ENCODE measurements around the gene RELA. TPM values are rescaled to one million over a fixed set of nuclear protein-coding genes. Genes with fewer than 3 reads are reported as not detected.

The RELA gene
- total RNA-seq, 1 experiment from 2014 or later = 99.3 TPM

DNA sequence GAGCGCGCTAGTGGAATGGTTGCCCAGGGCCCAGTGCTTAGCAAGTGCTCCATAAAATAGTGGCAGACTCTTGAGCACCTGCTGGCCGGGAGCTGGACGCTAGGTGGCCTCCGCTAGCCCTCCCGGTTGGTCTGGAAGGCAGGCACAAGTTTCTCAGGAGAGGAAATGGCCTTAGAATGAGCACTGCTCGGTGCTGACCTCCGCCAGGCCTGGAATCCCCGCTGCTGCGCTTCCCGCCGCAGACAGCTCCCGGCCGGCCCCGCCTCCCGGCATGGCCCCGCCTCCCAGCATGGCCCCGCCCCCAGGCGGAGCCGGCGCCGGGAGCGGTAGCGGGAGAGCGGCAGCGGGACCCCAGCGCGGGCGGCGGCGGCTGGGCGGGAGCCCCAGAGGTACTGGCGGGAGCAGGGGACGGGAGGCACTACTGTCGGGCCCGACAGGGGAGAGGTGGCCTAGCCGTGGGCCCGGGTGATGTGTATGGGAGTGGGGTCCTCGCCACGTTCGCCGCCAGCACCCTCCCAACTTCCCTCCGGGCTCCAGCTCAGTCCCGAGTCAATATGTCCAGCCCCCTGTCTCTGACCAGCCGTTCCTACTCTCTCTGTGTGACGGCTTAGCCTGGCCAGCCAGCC, 24.8 kb downstream of the RELA start, which contains the start of gene SIPA1:
TSS of gene SIPA1 (plus strand) at position 308 of the 626 bp plus-strand sequence. CDS start 2,821 bp downstream, outside the sequence.
- peaks cover 11% of the 10 kb centered on the region for H3K4me1 ChIP-seq (ENCODE audit: insufficient read depth, low read length, poor library complexity, severe bottlenecking)
- ChIA-PET CTCF (interaction anchor here (0.6 to 0.8 kb wide), 3 partner anchors 233 to 707 kb away, joined by 3 read pairs; partner anchors contain the start of gene FIBP), POLR2A (ENCODE audit: low non-redundant PET) (no interaction called here)
- H3K9me3 ChIP-seq (ENCODE audit: low read depth, low read length, poor library complexity, severe bottlenecking) = no peaks in the 10 kb centered on the region
- H3K27me3 ChIP-seq (replicated peaks; ENCODE audit: insufficient read depth, low read depth, low read length, poor library complexity) = no peaks in the 10 kb centered on the region
- H3K4me3 ChIP-seq (ENCODE audit: low read depth, low read length, poor library complexity, severe bottlenecking) = peak within 1 kb of the TSS; percentile 76
- peak; percentile 84 for DNase-seq (ENCODE audit: low spot score)
- H3K27ac ChIP-seq (ENCODE audit: low read depth, low read length, poor library complexity, severe bottlenecking) = peak within 1 kb of the TSS; percentile 80
- H3K36me3 ChIP-seq (ENCODE audit: insufficient read depth, low read length, poor library complexity, severe bottlenecking) = peaks cover 27% of the 10 kb centered on the region
- intact Hi-C loops (cut with micrococcal nuclease; ENCODE audit: unreplicated experiment) = no loop called here
- no TSS peak for BruUV-seq (replicated peaks)
- TF ChIP-seq EZH2 (IDR thresholded peaks at IDR 0.05; ENCODE audit: borderline replicate concordance, low read depth, low read length, poor library complexity, severe bottlenecking) = no peak
- TF ChIP-seq, protein P1, sequence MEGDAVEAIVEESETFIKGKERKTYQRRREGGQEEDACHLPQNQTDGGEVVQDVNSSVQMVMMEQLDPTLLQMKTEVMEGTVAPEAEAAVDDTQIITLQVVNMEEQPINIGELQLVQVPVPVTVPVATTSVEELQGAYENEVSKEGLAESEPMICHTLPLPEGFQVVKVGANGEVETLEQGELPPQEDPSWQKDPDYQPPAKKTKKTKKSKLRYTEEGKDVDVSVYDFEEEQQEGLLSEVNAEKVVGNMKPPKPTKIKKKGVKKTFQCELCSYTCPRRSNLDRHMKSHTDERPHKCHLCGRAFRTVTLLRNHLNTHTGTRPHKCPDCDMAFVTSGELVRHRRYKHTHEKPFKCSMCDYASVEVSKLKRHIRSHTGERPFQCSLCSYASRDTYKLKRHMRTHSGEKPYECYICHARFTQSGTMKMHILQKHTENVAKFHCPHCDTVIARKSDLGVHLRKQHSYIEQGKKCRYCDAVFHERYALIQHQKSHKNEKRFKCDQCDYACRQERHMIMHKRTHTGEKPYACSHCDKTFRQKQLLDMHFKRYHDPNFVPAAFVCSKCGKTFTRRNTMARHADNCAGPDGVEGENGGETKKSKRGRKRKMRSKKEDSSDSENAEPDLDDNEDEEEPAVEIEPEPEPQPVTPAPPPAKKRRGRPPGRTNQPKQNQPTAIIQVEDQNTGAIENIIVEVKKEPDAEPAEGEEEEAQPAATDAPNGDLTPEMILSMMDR (conservative IDR thresholded peaks at IDR 0.05; ENCODE audit: low read depth, low read length) = no peak

DNA sequence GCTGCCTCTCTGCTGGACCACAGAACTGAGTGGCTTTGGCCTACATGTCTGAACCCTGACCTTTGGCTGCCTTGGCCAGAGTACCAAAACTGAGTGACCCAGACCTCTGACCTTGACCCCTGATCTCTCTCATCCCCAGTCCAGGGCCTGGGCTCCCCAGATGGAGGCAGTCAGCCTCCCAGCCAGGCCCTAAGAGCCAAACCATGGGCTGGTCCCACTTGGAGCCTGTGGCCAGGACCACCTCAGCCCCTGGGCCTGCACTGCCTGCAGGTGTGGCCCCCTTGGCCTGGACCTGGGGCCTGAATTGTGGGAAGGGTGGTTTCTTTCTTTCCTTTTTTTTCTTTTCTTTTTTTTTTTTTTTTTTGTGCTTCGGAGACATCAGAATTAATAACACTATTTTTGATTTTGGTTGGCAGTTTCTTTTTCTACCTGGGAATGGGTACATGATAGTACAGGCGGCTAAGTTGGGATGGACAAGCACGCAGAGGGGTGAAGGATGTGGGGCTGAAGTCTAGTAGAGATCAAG, 25.6 kb downstream of the RELA start:
- Histone ChIP-seq H3K4me3 (ENCODE audit: low read depth, low read length, poor library complexity, severe bottlenecking) (no peak overlapping the region), H3K27me3 (replicated peaks; ENCODE audit: insufficient read depth, low read depth, low read length, poor library complexity) (no peaks in the 10 kb centered on the region), H3K9me3 (ENCODE audit: low read depth, low read length, poor library complexity, severe bottlenecking) (no peaks in the 10 kb centered on the region), H3K4me1 (ENCODE audit: insufficient read depth, low read length, poor library complexity, severe bottlenecking) (peaks cover 11% of the 10 kb centered on the region), H3K36me3 (ENCODE audit: insufficient read depth, low read length, poor library complexity, severe bottlenecking) (peaks cover 27% of the 10 kb centered on the region), H3K27ac (ENCODE audit: low read depth, low read length, poor library complexity, severe bottlenecking) (no peak overlapping the region)
- BruUV-seq (replicated peaks) = no TSS peak
- ChIA-PET POLR2A (ENCODE audit: low non-redundant PET) (no interaction called here), CTCF (interaction anchor here (0.6 to 0.8 kb wide), 3 partner anchors 234 to 708 kb away, joined by 3 read pairs; partner anchors contain the start of gene FIBP)
- TF ChIP-seq EZH2 (IDR thresholded peaks at IDR 0.05; ENCODE audit: borderline replicate concordance, low read depth, low read length, poor library complexity, severe bottlenecking) = no peak
- TF ChIP-seq, protein P1 (conservative IDR thresholded peaks at IDR 0.05; ENCODE audit: low read depth, low read length) = no peak
- intact Hi-C loops (cut with micrococcal nuclease; ENCODE audit: unreplicated experiment) = no loop called here
- DNase-seq (ENCODE audit: low spot score) = no peak

DNA sequence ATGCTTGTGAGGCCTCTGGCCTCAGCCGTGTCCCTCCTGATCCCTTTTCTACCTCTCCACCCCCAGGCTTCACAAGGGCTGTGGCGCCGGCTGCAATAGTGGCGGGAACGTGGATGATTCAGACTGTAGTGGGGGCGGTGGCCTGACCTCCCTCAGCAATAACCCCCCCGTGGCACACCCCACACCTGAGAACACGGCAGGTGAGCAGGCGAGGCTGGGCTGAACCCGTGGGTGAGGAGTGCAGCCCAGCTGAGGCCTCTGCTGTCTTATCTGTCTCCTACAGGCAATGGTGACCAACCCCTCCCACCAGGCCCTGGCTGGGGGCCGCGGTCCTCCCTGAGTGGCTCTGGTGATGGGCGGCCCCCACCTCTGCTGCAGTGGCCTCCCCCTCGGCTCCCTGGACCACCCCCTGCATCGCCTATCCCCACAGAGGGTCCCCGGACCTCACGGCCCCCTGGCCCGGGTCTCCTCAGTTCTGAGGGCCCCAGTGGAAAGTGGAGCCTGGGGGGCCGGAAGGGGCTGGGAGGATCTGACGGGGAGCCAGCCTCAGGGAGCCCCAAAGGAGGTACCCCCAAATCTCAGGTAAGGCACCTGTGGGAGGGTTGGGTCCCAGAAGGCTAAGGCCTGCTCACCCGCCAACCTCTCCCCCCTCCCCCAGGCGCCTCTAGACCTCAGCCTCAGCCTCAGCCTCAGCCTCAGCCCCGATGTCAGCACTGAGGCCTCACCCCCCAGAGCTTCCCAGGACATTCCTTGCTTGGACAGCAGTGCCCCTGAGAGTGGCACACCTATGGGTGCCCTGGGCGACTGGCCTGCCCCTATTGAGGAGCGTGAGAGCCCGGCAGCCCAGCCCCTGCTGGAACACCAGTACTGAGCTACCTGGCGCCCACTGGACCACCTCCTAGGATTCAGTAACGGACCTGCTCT, 26.3 kb downstream of the RELA start:
- TF ChIP-seq EZH2 (IDR thresholded peaks at IDR 0.05; ENCODE audit: borderline replicate concordance, low read depth, low read length, poor library complexity, severe bottlenecking) = no peak
- TF ChIP-seq, protein P1 (conservative IDR thresholded peaks at IDR 0.05; ENCODE audit: low read depth, low read length) = no peak
- no peak overlapping the region for H3K27ac ChIP-seq (ENCODE audit: low read depth, low read length, poor library complexity, severe bottlenecking)
- no peak overlapping the region for H3K4me3 ChIP-seq (ENCODE audit: low read depth, low read length, poor library complexity, severe bottlenecking)
- CTCF ChIA-PET = no interaction called here
- BruUV-seq (replicated peaks) = no TSS peak
- no peaks in the 10 kb centered on the region for H3K27me3 ChIP-seq (replicated peaks; ENCODE audit: insufficient read depth, low read depth, low read length, poor library complexity)
- POLR2A ChIA-PET (ENCODE audit: low non-redundant PET) = no interaction called here
- peaks cover 27% of the 10 kb centered on the region for H3K36me3 ChIP-seq (ENCODE audit: insufficient read depth, low read length, poor library complexity, severe bottlenecking)
- DNase-seq (ENCODE audit: low spot score) = no peak
- no peaks in the 10 kb centered on the region for H3K9me3 ChIP-seq (ENCODE audit: low read depth, low read length, poor library complexity, severe bottlenecking)
- intact Hi-C loops (cut with micrococcal nuclease; ENCODE audit: unreplicated experiment) = no loop called here
- peaks cover 11% of the 10 kb centered on the region for H3K4me1 ChIP-seq (ENCODE audit: insufficient read depth, low read length, poor library complexity, severe bottlenecking)
